H9 (cell line): ENCODE data around the gene P4HA2. TPM values are rescaled to one million over a fixed set of nuclear protein-coding genes. Genes with fewer than 3 reads are reported as not detected.

Experiments used
- DNase-seq: peaks from one replicate; pipeline ENCODE4 v3.0.0-alpha.2; 2017
- H2AFZ ChIP-seq: one replicate; pipeline ENCODE4 v1.6.1; 2013; ENCODE audit warnings: mild to moderate bottlenecking, low read length, control low read depth, moderate library complexity
- H2AK5ac ChIP-seq: 2 replicates; pipeline ENCODE4 v1.6.1; 2013; ENCODE audit warnings: low read length, control low read depth, mixed read lengths; ENCODE audit not compliant: insufficient read length
- H2BK120ac ChIP-seq: one replicate; pipeline ENCODE4 v1.6.1; 2013; ENCODE audit warnings: low read depth, mild to moderate bottlenecking, low read length, control low read depth, inconsistent platforms; ENCODE audit not compliant: poor library complexity, severe bottlenecking
- H2BK12ac ChIP-seq: 2 replicates; pipeline ENCODE4 v1.6.1; 2013; ENCODE audit warnings: low read length, control low read depth, mixed read lengths, low read depth; ENCODE audit not compliant: insufficient read length
- H2BK15ac ChIP-seq: 2 replicates; pipeline ENCODE4 v1.6.1; 2013; ENCODE audit warnings: low read depth, low read length, control low read depth
- H2BK20ac ChIP-seq: one replicate; pipeline ENCODE4 v1.6.1; 2013; ENCODE audit warnings: low read depth, mild to moderate bottlenecking, low read length, control low read depth, inconsistent platforms; ENCODE audit not compliant: poor library complexity, severe bottlenecking
- H2BK5ac ChIP-seq: 2 replicates; pipeline ENCODE4 v1.6.1; 2013; ENCODE audit warnings: low read length, control low read depth, mixed read lengths; ENCODE audit not compliant: insufficient read length
- H3K14ac ChIP-seq: 2 replicates; pipeline ENCODE4 v1.6.1; 2013; ENCODE audit warnings: low read length, control low read depth; ENCODE audit not compliant: insufficient read depth
- H3K18ac ChIP-seq: 2 replicates; pipeline ENCODE4 v1.6.1; 2013; ENCODE audit warnings: low read depth, mild to moderate bottlenecking, mixed read lengths, low read length, control low read depth; ENCODE audit not compliant: insufficient read length
- H3K23ac ChIP-seq: 2 replicates; pipeline ENCODE4 v1.6.1; 2013; ENCODE audit warnings: low read length, control low read depth, mixed read lengths, low read depth; ENCODE audit not compliant: insufficient read length
- H3K23me2 ChIP-seq: 2 replicates; pipeline ENCODE4 v1.6.1; 2013; ENCODE audit warnings: low read depth, mild to moderate bottlenecking, mixed read lengths, low read length, control low read depth; ENCODE audit not compliant: insufficient read length, poor library complexity, severe bottlenecking
- H3K27ac ChIP-seq: 2 replicates; pipeline ENCODE4 v1.5.1; 2013; ENCODE audit warnings: low read length, control low read depth, mixed read lengths, low read depth; ENCODE audit not compliant: insufficient read length
- H3K27me3 ChIP-seq: 2 replicates; pipeline ENCODE4 v1.6.1; 2013; ENCODE audit warnings: low read length, control low read depth, inconsistent platforms; ENCODE audit not compliant: insufficient read depth
- H3K4ac ChIP-seq: 2 replicates; pipeline ENCODE4 v1.6.1; 2013; ENCODE audit warnings: low read depth, mild to moderate bottlenecking, control low read depth, inconsistent platforms, low read length, moderate library complexity
- H3K4me1 ChIP-seq: 2 replicates; pipeline ENCODE4 v1.6.1; 2013; ENCODE audit warnings: low read length, control low read depth, inconsistent platforms; ENCODE audit not compliant: insufficient read depth
- H3K4me2 ChIP-seq: 2 replicates; pipeline ENCODE4 v1.6.1; 2013; ENCODE audit warnings: low read length, control low read depth, mixed read lengths; ENCODE audit not compliant: insufficient read length, insufficient read depth
- H3K56ac ChIP-seq: 2 replicates; pipeline ENCODE4 v1.6.1; 2013; ENCODE audit warnings: low read depth, mild to moderate bottlenecking, mixed read lengths, low read length, control low read depth; ENCODE audit not compliant: insufficient read length
- H3K79me1 ChIP-seq: 2 replicates; pipeline ENCODE4 v1.6.1; 2013; ENCODE audit warnings: low read depth, mild to moderate bottlenecking, moderate library complexity, low read length, control low read depth, inconsistent platforms; ENCODE audit not compliant: insufficient read depth, poor library complexity, severe bottlenecking
- H3K79me2 ChIP-seq: 2 replicates; pipeline ENCODE4 v1.6.1; 2013; ENCODE audit warnings: low read length, control low read depth, inconsistent platforms; ENCODE audit not compliant: insufficient read depth
- H3K9ac ChIP-seq: 2 replicates; pipeline ENCODE4 v1.6.1; 2013; ENCODE audit warnings: low read length, control low read depth, mixed read lengths; ENCODE audit not compliant: insufficient read length; ENCODE audit errors: extremely low read depth
- H3K9me3 ChIP-seq: one replicate; pipeline ENCODE4 v1.6.1; 2013; ENCODE audit warnings: low read depth, low read length, inconsistent platforms; ENCODE audit not compliant: control insufficient read depth
- H3T11ph ChIP-seq: one replicate; pipeline ENCODE4 v1.6.1; 2013; ENCODE audit warnings: mild to moderate bottlenecking, low read length, control low read depth, inconsistent platforms
- H4K20me1 ChIP-seq: one replicate; pipeline ENCODE4 v1.6.1; 2013; ENCODE audit not compliant: control insufficient read depth, insufficient read length, insufficient read depth
- H4K5ac ChIP-seq: 2 replicates; pipeline ENCODE4 v1.6.1; 2013; ENCODE audit warnings: low read depth, mild to moderate bottlenecking, mixed read lengths, low read length, control low read depth; ENCODE audit not compliant: insufficient read length
- H4K8ac ChIP-seq: replicated peaks from 2 replicates; pipeline ENCODE4 v1.6.1; 2013; ENCODE audit warnings: low read length, control low read depth, mixed read lengths, low read depth; ENCODE audit not compliant: insufficient read length
- H4K91ac ChIP-seq: 2 replicates; pipeline ENCODE4 v1.6.1; 2013; ENCODE audit warnings: low read depth, mild to moderate bottlenecking, moderate library complexity, mixed read lengths, low read length, control low read depth; ENCODE audit not compliant: insufficient read length
- H3K27ac Mint-ChIP-seq, 3 experiments: 2 replicates in 2 of 3; 3 replicates in 1 of 3; pipeline ENCODE4 v1.8.0; 2020 to 2021; ENCODE audit warnings: mixed read lengths in 3 of 3, mild to moderate bottlenecking in 1 of 3, moderate library complexity in 1 of 3
- H3K27me3 Mint-ChIP-seq: 2 replicates; pipeline ENCODE4 v1.8.0; 2021; ENCODE audit warnings: low read depth, mild to moderate bottlenecking, moderate library complexity, mixed read lengths
- H3K36me3 Mint-ChIP-seq, 3 experiments: 2 replicates in 2 of 3; 3 replicates in 1 of 3; pipeline ENCODE4 v1.8.0; 2020 to 2021; ENCODE audit warnings: low read depth in 3 of 3, mixed read lengths in 3 of 3; ENCODE audit not compliant: insufficient read depth in 1 of 3
- H3K4me1 Mint-ChIP-seq, 2 experiments: 2 replicates each; pipeline ENCODE4 v1.8.0; 2020; ENCODE audit warnings: mixed read lengths in 2 of 2
- H3K4me3 Mint-ChIP-seq, 2 experiments: 2 replicates in 1 of 2; 3 replicates in 1 of 2; pipeline ENCODE4 v1.8.0; 2020 to 2021; ENCODE audit warnings: mild to moderate bottlenecking in 2 of 2, mixed read lengths in 2 of 2, moderate library complexity in 1 of 2
- H3K9me3 Mint-ChIP-seq, 2 experiments: 2 replicates in 1 of 2; 3 replicates in 1 of 2; pipeline ENCODE4 v1.8.0; 2020; ENCODE audit warnings: mild to moderate bottlenecking in 2 of 2, mixed read lengths in 2 of 2, moderate library complexity in 1 of 2
- CTCF ChIP-seq: fragments of 200-600 bp; sonication (generic); conservative IDR thresholded peaks from 3 replicates; pipeline ENCODE4 v1.8.0; 2021; ENCODE audit warnings: antibody characterized with exemption, mild to moderate bottlenecking
- WGBS: extraction: QIAGEN DNeasy Blood & Tissue Kit; methylation state at CpG from one replicate; pipeline ENCODE4 v1.1.7; 2013; ENCODE audit warnings: missing lambda C conversion rate, low lambda C conversion rate, mixed read lengths; ENCODE audit not compliant: insufficient read length; ENCODE audit errors: extremely low coverage; 5-methylcytosine and 5-hydroxymethylcytosine counted together
- total RNA-seq: library from RNA; stranded (reverse); gene quantifications from 2 replicates; pipeline ENCODE4 v1.2.1, GENCODE V29; 2021

Gene P4HA2
- total RNA-seq, 1 experiment from 2014 or later = 15.3 TPM

GRCh38 chr5:132230871-132231270 lies 3.2 kb upstream of the P4HA2 start:
- Mint-ChIP-seq H3K9me3 (peaks cover 0 to 3% of the 10 kb centered on the region in 2 experiments; a peak in 1 of 5 replicates), H3K27ac (no peak overlapping the region), H3K27me3 (peaks cover 50% of the 10 kb centered on the region), H3K4me1 (peaks cover 8 to 11% of the 10 kb centered on the region in 2 experiments), H3K36me3 (no peaks in the 10 kb centered on the region; a peak in 1 of 7 replicates), H3K4me3 (no peak overlapping the region)
- WGBS = no CpG with 5 or more reads among the region's 9 CpGs
- no peak overlapping the region for H2BK12ac ChIP-seq
- no peaks in the 10 kb centered on the region for H3K79me1 ChIP-seq
- no peak overlapping the region for H2BK120ac ChIP-seq
- no peak overlapping the region for H3K9ac ChIP-seq
- no peak overlapping the region for H3K4me2 ChIP-seq
- no peak overlapping the region for H3K56ac ChIP-seq
- no peak overlapping the region for H2BK20ac ChIP-seq
- no peak overlapping the region for H2AK5ac ChIP-seq
- H2BK15ac ChIP-seq = no peak overlapping the region
- H3K79me2 ChIP-seq = no peaks in the 10 kb centered on the region
- no peak overlapping the region for H4K5ac ChIP-seq
- H3K18ac ChIP-seq = no peak overlapping the region
- H3K23ac ChIP-seq = no peak overlapping the region
- peak; percentile 5 for DNase-seq
- H3K4ac ChIP-seq = no peak overlapping the region
- no peak overlapping the region for H4K91ac ChIP-seq
- no peak overlapping the region for H3K14ac ChIP-seq
- no peak overlapping the region for H2BK5ac ChIP-seq
- H3K4me1 ChIP-seq = no peaks in the 10 kb centered on the region; the same call in 1 of the 2 replicates
- H4K20me1 ChIP-seq = no peaks in the 10 kb centered on the region
- TF ChIP-seq CTCF = no peak
- H3K27me3 ChIP-seq = peaks cover 5% of the 10 kb centered on the region; the same call in 1 of the 2 replicates
- no peak overlapping the region for H3K27ac ChIP-seq
- H3T11ph ChIP-seq = no peak overlapping the region
- H3K23me2 ChIP-seq = peaks cover 12% of the 10 kb centered on the region
- no peaks in the 10 kb centered on the region for H3K9me3 ChIP-seq
- no peak overlapping the region for H2AFZ ChIP-seq
- H4K8ac ChIP-seq = no peak overlapping the region
